Panc1 (cell line): ENCODE data around the gene OR8B12. TPM values are rescaled to one million over a fixed set of nuclear protein-coding genes. Genes with fewer than 3 reads are reported as not detected.

Experiments
- ATAC-seq: fragments of 200-7000 bp; cut with Tn5 transposase; 2 replicates; pipeline ENCODE4 v1.9.1; 2020; ENCODE audit warnings: mild to moderate bottlenecking, moderate library complexity
- BruUV-seq: library from RNA; stranded (reverse); fragments of 400-500 nt; replicated peaks from 2 replicates; lab custom pipeline; 2021; lab: Mats Ljungman, UMichigan
- CTCF ChIA-PET: fragments of 300-600 bp; sonication (Branson Sonifier 250); formaldehyde crosslinking; loops from one replicate; lab custom pipeline; 2022; ENCODE audit warnings: antibody characterized with exemption; lab: Charles Lee
- POLR2A ChIA-PET: fragments of 300-600 bp; sonication (Branson Sonifier 250); formaldehyde crosslinking; loops from one replicate; lab custom pipeline; 2022; ENCODE audit warnings: antibody characterized with exemption; lab: Charles Lee
- DNase-seq: peaks from one replicate; pipeline ENCODE4 v3.0.0-alpha.2; 2010; ENCODE audit warnings: low read depth, low spot score
- H3K27ac ChIP-seq: 2 replicates; pipeline ENCODE4 v1.5.1; 2011; ENCODE audit warnings: mild to moderate bottlenecking, low read length, inconsistent platforms
- H3K27me3 ChIP-seq: fragments of 200-500 bp; sonication (Bioruptor generic); 2 replicates; pipeline ENCODE4 v1.6.0; 2014; ENCODE audit warnings: low read length, inconsistent platforms; ENCODE audit not compliant: control insufficient read depth, insufficient read depth
- H3K36me3 ChIP-seq: fragments of 200-500 bp; sonication (Bioruptor generic); 2 replicates; pipeline ENCODE4 v1.5.1; 2014; ENCODE audit warnings: inconsistent platforms, mild to moderate bottlenecking, low read length, moderate library complexity; ENCODE audit not compliant: control insufficient read depth, insufficient read depth
- H3K4me1 ChIP-seq: 2 replicates; pipeline ENCODE4 v1.5.1; 2011; ENCODE audit warnings: inconsistent platforms, mild to moderate bottlenecking, low read length, moderate library complexity; ENCODE audit not compliant: control insufficient read depth, insufficient read depth
- H3K4me3 ChIP-seq, 2 experiments: 2 replicates each; pipeline ENCODE4 v1.5.1; 2011 to 2012; ENCODE audit warnings: low read depth in 2 of 2, low read length in 2 of 2, mild to moderate bottlenecking in 2 of 2, inconsistent platforms in 1 of 2, moderate library complexity in 1 of 2
- H3K9me3 ChIP-seq: fragments of 200-500 bp; sonication (Bioruptor generic); 2 replicates; pipeline ENCODE4 v1.5.1; 2014; ENCODE audit warnings: low read depth, mild to moderate bottlenecking, inconsistent platforms, low read length, moderate library complexity; ENCODE audit not compliant: control insufficient read depth, insufficient read depth
- POLR2AphosphoS5 ChIP-seq: IDR thresholded peaks from 2 replicates; pipeline ENCODE4 v1.6.1; 2012; ENCODE audit warnings: mild to moderate bottlenecking, low read depth, low read length, moderate library complexity
- SIN3A ChIP-seq: IDR thresholded peaks from 2 replicates; pipeline ENCODE4 v1.6.1; 2012; ENCODE audit warnings: low read depth, mild to moderate bottlenecking, low read length, moderate library complexity, borderline replicate concordance; ENCODE audit not compliant: insufficient read depth
- TCF7L2 ChIP-seq: IDR thresholded peaks from 2 replicates; pipeline ENCODE4 v1.6.1; 2011; ENCODE audit warnings: mild to moderate bottlenecking, low read depth, low read length, inconsistent platforms
- in situ Hi-C: cut with HindIII; loops from 2 replicates; pipeline ENCODE4 v1.10.0; 2016; ENCODE audit warnings: low sequenced_read_pairs, low pct_unique_long_range_greater_than_20kb
- intact Hi-C: fragments of 100-400 bp; cut with micrococcal nuclease; formaldehyde crosslinking; loops from one replicate; pipeline ENCODE4 v1.10.0; 2022; ENCODE audit not compliant: unreplicated experiment
- total RNA-seq: library from RNA; stranded (reverse); gene quantifications from one replicate; pipeline ENCODE4 v1.2.1, GENCODE V29; 2021; ENCODE audit not compliant: unreplicated experiment
- TF ChIP-seq, protein P1 (sequence below), 2 experiments: IDR thresholded peaks; 2 replicates each; pipeline ENCODE4 v1.6.1; 2011 to 2012; ENCODE audit warnings: low read depth in 2 of 2, control low read depth in 1 of 2, low read length in 1 of 2, mild to moderate bottlenecking in 1 of 2, moderate library complexity in 1 of 2; ENCODE audit not compliant: insufficient read depth in 1 of 2
- TF ChIP-seq, protein P2 (sequence below): fragments of 450-650 bp; IDR thresholded peaks from 2 replicates; pipeline ENCODE4 v1.5.1; 2017; ENCODE audit warnings: mild to moderate bottlenecking

The OR8B12 gene
- total RNA-seq, 1 experiment from 2014 or later: not detected

DNA sequence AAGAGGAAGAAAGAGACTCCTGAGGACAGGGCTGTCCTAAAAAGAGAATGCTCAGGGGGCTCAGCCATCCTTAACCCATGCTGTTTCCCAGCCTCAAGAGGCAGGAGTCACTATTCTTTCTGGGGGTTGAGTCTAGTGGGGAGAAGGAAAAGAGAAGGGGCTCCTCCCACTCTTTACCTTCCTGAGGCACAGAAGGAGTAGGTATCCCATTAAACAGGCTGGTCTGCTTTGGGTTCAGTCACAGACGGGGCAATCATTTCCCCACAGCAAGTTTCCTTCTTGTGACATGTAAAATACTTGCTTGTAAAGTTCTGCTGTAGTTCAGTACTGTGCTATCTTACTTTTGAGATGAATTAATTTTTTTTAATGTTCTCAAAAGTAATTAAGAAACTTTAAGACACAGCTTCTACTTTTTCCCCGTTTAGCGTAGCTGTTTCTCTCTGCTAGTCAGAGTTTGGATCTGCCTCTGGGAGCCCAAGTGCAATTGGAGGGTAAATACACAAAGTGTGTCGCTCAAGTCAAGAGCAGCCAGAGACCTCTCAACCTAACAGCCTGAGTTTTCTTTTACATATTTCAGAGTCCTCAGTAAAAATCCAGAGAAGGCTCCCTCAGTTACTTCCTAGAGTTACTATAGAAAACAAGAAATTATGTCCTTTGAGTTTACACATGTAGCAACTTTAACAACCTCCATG is 41.4 kb upstream of the OR8B12 start:
- ATAC-seq: no peak; the same call in 1 of the 2 replicates

DNA sequence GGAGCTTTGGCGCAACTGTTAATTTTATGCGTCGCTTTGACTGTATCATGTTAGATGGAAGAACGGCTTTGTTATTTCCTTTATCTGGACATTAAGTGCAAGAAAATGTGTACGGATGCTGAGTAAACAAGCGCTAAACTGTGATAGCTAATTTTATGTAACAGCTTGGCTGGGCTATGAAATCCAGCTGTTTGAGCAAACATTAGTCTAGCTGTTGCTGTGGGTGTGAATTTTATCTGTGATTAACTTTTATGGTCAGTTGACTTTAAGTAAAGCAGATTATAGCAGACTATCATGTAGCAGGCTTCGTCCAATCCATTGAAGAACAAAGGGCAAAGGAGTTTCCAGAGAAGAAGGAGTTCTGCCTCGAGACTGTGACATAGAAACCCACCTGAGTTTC is 40.3 kb upstream of the OR8B12 start:
- no peak for DNase-seq
- TF ChIP-seq TCF7L2: no peak
- no peak for TF ChIP-seq POLR2AphosphoS5
- Histone ChIP-seq H3K9me3 (no peaks in the 10 kb centered on the region), H3K36me3 (no peaks in the 10 kb centered on the region), H3K4me1 (no peaks in the 10 kb centered on the region), H3K4me3 (no peak overlapping the region), H3K27me3 (peaks cover 3% of the 10 kb centered on the region; the same call in 1 of the 2 replicates), H3K27ac (no peak overlapping the region)
- in situ Hi-C loops: no loop called here
- ChIA-PET CTCF (no interaction called here), POLR2A (no interaction called here)
- intact Hi-C loops: no loop called here
- no TSS peak for BruUV-seq
- ATAC-seq: no peak

More for the DNA sequence above, 41.4 kb upstream of the OR8B12 start:
- H3K4me1 ChIP-seq: no peaks in the 10 kb centered on the region
- intact Hi-C loops (loop anchor here (5.0 kb wide), 1 partner anchor 513 kb away; no protein-coding TSS in a partner anchor), in situ Hi-C loops (no loop called here)
- no peak for DNase-seq
- H3K36me3 ChIP-seq: no peaks in the 10 kb centered on the region
- TF ChIP-seq TCF7L2 (no peak), SIN3A (no peak)
- TF ChIP-seq, protein P1, sequence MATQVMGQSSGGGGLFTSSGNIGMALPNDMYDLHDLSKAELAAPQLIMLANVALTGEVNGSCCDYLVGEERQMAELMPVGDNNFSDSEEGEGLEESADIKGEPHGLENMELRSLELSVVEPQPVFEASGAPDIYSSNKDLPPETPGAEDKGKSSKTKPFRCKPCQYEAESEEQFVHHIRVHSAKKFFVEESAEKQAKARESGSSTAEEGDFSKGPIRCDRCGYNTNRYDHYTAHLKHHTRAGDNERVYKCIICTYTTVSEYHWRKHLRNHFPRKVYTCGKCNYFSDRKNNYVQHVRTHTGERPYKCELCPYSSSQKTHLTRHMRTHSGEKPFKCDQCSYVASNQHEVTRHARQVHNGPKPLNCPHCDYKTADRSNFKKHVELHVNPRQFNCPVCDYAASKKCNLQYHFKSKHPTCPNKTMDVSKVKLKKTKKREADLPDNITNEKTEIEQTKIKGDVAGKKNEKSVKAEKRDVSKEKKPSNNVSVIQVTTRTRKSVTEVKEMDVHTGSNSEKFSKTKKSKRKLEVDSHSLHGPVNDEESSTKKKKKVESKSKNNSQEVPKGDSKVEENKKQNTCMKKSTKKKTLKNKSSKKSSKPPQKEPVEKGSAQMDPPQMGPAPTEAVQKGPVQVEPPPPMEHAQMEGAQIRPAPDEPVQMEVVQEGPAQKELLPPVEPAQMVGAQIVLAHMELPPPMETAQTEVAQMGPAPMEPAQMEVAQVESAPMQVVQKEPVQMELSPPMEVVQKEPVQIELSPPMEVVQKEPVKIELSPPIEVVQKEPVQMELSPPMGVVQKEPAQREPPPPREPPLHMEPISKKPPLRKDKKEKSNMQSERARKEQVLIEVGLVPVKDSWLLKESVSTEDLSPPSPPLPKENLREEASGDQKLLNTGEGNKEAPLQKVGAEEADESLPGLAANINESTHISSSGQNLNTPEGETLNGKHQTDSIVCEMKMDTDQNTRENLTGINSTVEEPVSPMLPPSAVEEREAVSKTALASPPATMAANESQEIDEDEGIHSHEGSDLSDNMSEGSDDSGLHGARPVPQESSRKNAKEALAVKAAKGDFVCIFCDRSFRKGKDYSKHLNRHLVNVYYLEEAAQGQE (IDR thresholded peaks at IDR 0.05; ENCODE audit: insufficient read depth in 1 of 2, low read depth in 2 of 2, low read length in 1 of 2): no peak
- no TSS peak for BruUV-seq
- no peak overlapping the region for H3K4me3 ChIP-seq
- POLR2A ChIA-PET: no interaction called here
- H3K9me3 ChIP-seq: no peaks in the 10 kb centered on the region
- H3K27me3 ChIP-seq: peaks cover 5% of the 10 kb centered on the region
- no peak overlapping the region for H3K27ac ChIP-seq
- CTCF ChIA-PET: interaction anchor here (0.7 to 1.5 kb wide), 2 partner anchors 169 to 515 kb away, joined by 3 read pairs; no protein-coding TSS in a partner anchor

DNA sequence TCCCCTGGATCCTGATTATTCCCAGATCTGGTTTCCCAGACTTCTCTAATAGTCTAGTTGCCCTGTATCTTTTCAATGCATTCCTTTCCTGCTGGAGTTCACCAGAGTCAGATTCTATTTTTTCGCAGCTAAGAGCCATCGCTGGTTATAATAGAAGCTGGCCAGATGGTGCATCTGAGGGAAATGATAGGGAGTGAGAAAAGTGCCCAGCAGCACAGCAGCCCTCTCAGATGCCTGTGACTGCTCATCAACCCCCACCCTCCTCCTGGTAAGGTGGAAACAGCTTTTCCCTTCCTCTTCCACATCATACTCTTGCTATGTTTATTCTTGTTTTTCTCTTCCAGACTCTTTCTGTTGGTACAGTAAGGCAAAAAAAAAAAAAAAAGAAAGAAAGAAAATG is 39.1 kb upstream of the OR8B12 start:
- peaks cover 3% of the 10 kb centered on the region; the same call in 1 of the 2 replicates for H3K27me3 ChIP-seq
- in situ Hi-C loops: no loop called here
- BruUV-seq: no TSS peak

More for the DNA sequence above, 39.1 kb upstream of the OR8B12 start:
- no peaks in the 10 kb centered on the region for H3K4me1 ChIP-seq
- DNase-seq (no peak), ATAC-seq (no peak)
- no peak overlapping the region for H3K4me3 ChIP-seq
- H3K9me3 ChIP-seq: no peaks in the 10 kb centered on the region
- no peak for TF ChIP-seq POLR2AphosphoS5
- TF ChIP-seq, protein P1 (IDR thresholded peaks at IDR 0.05; ENCODE audit: insufficient read depth in 1 of 2, low read depth in 2 of 2, low read length in 1 of 2): no peak
- TF ChIP-seq, protein P2, sequence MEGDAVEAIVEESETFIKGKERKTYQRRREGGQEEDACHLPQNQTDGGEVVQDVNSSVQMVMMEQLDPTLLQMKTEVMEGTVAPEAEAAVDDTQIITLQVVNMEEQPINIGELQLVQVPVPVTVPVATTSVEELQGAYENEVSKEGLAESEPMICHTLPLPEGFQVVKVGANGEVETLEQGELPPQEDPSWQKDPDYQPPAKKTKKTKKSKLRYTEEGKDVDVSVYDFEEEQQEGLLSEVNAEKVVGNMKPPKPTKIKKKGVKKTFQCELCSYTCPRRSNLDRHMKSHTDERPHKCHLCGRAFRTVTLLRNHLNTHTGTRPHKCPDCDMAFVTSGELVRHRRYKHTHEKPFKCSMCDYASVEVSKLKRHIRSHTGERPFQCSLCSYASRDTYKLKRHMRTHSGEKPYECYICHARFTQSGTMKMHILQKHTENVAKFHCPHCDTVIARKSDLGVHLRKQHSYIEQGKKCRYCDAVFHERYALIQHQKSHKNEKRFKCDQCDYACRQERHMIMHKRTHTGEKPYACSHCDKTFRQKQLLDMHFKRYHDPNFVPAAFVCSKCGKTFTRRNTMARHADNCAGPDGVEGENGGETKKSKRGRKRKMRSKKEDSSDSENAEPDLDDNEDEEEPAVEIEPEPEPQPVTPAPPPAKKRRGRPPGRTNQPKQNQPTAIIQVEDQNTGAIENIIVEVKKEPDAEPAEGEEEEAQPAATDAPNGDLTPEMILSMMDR: no peak
- no peak for TF ChIP-seq SIN3A
- TF ChIP-seq TCF7L2: no peak
- H3K36me3 ChIP-seq: no peaks in the 10 kb centered on the region
- CTCF ChIA-PET: no interaction called here
- H3K27ac ChIP-seq: no peak overlapping the region
- intact Hi-C loops: no loop called here
- POLR2A ChIA-PET: no interaction called here
